ENCODE measurements around the gene LRMDA.

The LRMDA gene

DNA sequence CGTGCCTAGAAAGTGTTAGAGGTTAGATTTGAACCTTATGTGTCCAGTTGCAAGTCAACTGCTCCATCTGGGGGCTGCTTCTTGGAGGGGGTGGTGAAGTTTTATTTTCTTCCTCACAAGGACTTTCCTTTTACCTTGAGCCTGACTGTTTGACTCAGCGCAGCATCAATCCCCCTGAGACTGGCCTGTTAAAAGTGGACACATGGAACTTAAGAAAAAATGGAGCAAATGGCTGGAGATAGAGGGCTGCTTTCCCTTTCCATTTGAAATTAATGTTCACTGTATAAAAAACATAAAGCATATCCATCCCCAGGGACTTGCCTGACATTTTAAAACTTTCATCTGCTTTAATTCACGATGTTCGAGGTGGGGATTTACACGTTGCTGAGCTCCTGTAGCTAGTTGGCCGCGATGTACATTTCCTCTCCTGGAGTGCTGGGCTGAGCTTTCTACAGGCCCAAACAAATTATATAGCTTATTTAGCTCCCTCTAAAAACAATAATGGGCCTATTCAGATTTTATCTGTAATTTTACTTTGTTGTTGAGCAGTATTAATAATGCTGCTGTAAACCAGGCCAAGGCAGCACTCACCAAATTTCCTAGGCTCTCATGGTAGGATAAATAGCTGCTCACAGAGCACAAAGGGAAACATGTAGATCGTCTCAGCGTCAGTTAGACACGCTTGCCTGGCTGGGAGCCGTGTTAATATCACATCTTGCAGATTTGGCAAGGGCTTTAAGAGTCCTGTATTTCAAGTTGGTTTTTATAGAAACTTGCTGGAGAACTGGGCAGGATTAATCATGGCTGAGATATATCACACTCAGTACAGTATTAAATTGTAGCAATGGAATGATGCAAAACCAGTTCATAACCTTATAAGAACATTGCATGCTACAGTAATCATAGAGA lies 251.5 kb downstream of the LRMDA start:
- no peaks in the 10 kb centered on the region for H3K27me3 ChIP-seq (ENCODE audit: insufficient read depth, low read length)
- H3K4me1 ChIP-seq (ENCODE audit: insufficient read depth, low read length), result no peaks in the 10 kb centered on the region
- H3K27ac ChIP-seq (ENCODE audit: low read length), result no peak overlapping the region
- H3K9me3 ChIP-seq (ENCODE audit: insufficient read depth, low read depth, low read length), result no peaks in the 10 kb centered on the region; the same call in 1 of the 2 replicates
- no peak overlapping the region for H3K9ac ChIP-seq (ENCODE audit: low read depth, low read length)
- no peak overlapping the region for H3K4me3 ChIP-seq (ENCODE audit: low read length)
- no peaks in the 10 kb centered on the region for H3K36me3 ChIP-seq (ENCODE audit: insufficient read depth, low read depth, low read length)

DNA sequence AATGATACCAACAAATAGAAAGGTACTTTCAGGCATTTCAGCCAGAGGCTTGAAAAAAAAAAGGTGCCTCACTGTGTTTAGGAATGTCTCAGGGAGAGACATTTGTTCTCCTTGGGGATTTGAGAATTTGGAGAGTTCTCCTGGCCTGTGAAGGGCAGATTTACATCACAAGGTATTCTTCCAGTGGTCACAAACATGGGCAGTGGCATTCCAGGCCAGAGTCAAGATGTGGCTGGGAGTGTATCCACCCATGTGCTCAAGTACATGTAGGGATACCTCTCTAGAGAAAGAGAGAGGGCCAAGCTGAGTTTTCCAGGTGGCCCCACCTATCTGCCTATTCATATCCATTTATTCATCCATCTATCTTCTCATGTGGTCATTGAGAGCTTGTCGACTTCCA lies 253.8 kb downstream of the LRMDA start:
- Histone ChIP-seq H3K36me3 (ENCODE audit: insufficient read depth, low read depth, low read length) (no peaks in the 10 kb centered on the region), H3K27ac (ENCODE audit: low read length) (no peak overlapping the region), H3K9ac (ENCODE audit: low read depth, low read length) (no peak overlapping the region), H3K4me1 (ENCODE audit: insufficient read depth, low read length) (no peaks in the 10 kb centered on the region), H3K9me3 (ENCODE audit: insufficient read depth, low read depth, low read length) (no peaks in the 10 kb centered on the region; the same call in 1 of the 2 replicates), H3K4me3 (ENCODE audit: low read length) (no peak overlapping the region), H3K27me3 (ENCODE audit: insufficient read depth, low read length) (no peaks in the 10 kb centered on the region)

DNA sequence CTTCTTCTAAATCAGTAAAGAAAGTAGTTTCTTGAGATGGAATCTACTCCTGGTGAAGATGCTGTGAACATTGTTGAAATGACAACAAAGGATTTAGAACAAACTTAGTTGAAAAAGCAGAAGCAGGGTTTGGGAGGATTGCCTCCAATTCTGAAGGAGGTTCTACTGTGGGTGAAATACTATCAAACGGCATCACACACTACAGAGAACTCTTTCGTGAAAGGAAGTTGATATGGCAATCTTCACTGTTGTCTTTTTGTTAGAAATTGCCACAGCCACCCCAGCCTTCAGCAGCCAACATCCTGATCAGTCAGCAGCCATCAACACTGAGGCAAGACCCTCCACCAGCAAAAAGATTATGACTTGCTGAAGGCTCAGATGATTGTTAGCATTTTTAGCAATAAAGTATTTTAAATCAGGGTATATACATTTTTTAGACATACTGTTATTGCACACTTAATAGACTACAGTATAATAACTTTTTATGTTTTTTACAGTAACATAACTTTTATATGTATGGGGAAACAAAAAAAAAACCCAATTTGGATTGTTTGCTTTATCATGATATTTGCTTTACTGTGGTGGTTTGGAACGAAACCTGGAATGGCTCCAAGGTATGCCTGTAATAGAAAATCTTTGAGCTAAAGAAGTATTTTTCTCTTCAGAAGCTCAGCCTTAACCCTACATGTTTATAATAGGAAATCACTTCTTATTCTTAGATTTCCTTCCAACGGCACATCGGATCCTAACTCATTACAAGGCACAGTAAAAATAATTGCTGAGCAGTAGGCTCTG lies 257.3 kb downstream of the LRMDA start:
- Histone ChIP-seq H3K27me3 (ENCODE audit: insufficient read depth, low read length) (no peaks in the 10 kb centered on the region), H3K4me1 (ENCODE audit: insufficient read depth, low read length) (no peaks in the 10 kb centered on the region), H3K9ac (ENCODE audit: low read depth, low read length) (no peak overlapping the region), H3K9me3 (ENCODE audit: insufficient read depth, low read depth, low read length) (no peaks in the 10 kb centered on the region; the same call in 1 of the 2 replicates), H3K36me3 (ENCODE audit: insufficient read depth, low read depth, low read length) (no peaks in the 10 kb centered on the region), H3K27ac (ENCODE audit: low read length) (no peak overlapping the region), H3K4me3 (ENCODE audit: low read length) (no peak overlapping the region)

DNA sequence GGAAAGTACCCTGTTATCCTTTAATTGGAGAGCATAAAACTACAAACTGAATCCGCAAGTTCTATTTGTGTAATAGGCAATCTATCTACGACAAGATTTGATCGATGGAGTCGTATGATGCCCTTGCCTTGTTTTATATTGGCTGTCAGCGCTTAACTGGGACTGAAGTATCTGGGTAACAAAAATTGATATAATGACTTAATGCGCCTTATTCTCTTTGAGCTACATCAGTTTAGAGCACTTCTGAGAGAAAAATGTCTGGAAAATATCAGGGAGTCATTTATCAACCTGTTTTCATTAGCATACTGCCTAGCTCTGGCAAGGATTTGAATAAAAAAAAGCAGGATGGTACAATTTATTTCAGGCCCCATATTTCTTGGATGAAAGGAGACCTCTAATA lies 262.1 kb downstream of the LRMDA start:
- H3K9me3 ChIP-seq (ENCODE audit: insufficient read depth, low read depth, low read length), result no peaks in the 10 kb centered on the region
- H3K4me1 ChIP-seq (ENCODE audit: insufficient read depth, low read length), result no peaks in the 10 kb centered on the region
- no peaks in the 10 kb centered on the region for H3K36me3 ChIP-seq (ENCODE audit: insufficient read depth, low read depth, low read length)
- H3K27ac ChIP-seq (ENCODE audit: low read length), result no peak overlapping the region
- no peak overlapping the region for H3K4me3 ChIP-seq (ENCODE audit: low read length)
- H3K27me3 ChIP-seq (ENCODE audit: insufficient read depth, low read length), result no peaks in the 10 kb centered on the region
- H3K9ac ChIP-seq (ENCODE audit: low read depth, low read length), result no peak overlapping the region

DNA sequence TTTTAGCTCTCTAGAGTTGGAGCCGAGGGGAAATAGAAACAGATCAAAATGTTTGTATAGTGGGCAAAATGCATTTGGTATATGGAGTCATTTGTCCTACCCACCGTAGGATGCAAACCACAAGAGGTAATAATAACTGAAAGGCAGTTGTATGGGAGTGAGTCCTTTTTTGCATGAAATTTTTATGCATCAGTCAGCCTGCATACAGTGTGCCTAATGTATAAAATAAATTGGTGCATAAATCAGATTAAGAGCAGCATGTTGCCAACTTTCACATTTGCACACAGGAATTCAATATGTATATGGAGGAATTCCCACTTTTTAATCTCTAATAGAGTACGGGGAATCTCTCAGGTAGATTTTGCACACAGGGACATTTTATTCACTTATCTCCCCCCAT lies 262.8 kb downstream of the LRMDA start:
- Histone ChIP-seq H3K9me3 (ENCODE audit: insufficient read depth, low read depth, low read length) (no peaks in the 10 kb centered on the region), H3K4me1 (ENCODE audit: insufficient read depth, low read length) (no peaks in the 10 kb centered on the region), H3K4me3 (ENCODE audit: low read length) (no peak overlapping the region), H3K36me3 (ENCODE audit: insufficient read depth, low read depth, low read length) (no peaks in the 10 kb centered on the region), H3K9ac (ENCODE audit: low read depth, low read length) (no peak overlapping the region), H3K27ac (ENCODE audit: low read length) (no peak overlapping the region), H3K27me3 (ENCODE audit: insufficient read depth, low read length) (no peaks in the 10 kb centered on the region)

DNA sequence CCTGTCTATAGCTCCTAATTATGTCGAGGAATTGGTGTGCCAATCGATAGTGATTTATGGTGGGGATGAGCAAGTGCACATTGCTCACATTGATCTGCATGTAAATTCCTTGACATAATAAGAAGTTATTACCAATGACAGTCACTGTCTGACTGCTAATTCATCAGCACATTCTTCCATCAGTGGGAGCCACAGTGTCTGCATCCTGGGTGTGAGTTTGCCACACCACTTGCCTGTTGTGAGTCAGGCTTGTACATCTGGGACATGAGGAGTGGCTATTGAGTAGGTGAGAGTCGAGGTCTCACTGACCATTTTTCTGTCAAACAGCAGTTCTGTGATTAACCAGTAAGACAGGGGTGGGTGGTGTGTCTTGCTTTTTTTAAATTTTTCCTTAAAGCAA lies 263.4 kb downstream of the LRMDA start:
- H3K9ac ChIP-seq (ENCODE audit: low read depth, low read length), result no peak overlapping the region
- no peaks in the 10 kb centered on the region for H3K4me1 ChIP-seq (ENCODE audit: insufficient read depth, low read length)
- H3K4me3 ChIP-seq (ENCODE audit: low read length), result no peak overlapping the region
- no peaks in the 10 kb centered on the region for H3K27me3 ChIP-seq (ENCODE audit: insufficient read depth, low read length)
- no peak overlapping the region for H3K27ac ChIP-seq (ENCODE audit: low read length)
- no peaks in the 10 kb centered on the region for H3K9me3 ChIP-seq (ENCODE audit: insufficient read depth, low read depth, low read length)
- no peaks in the 10 kb centered on the region for H3K36me3 ChIP-seq (ENCODE audit: insufficient read depth, low read depth, low read length)

DNA sequence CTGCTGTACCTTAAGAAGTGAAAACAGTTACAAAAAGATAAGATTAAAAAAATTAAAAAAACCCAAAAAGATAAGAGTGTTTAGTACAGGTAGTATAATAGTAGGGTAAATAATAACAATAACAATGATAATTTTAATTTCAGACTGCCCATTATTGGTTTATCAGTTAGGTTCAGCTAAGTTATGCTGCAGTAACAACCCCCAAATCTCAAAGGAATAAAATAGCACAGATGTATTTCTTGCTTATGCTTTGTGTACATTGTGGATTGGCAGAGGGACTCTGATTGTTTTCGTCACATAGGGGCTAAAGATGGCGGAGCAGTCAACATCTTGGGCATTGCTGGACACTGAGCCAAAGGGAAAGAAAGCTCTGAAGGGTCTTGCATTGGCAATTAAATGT lies 264.6 kb downstream of the LRMDA start:
- Histone ChIP-seq H3K4me1 (ENCODE audit: insufficient read depth, low read length) (no peaks in the 10 kb centered on the region), H3K27ac (ENCODE audit: low read length) (no peak overlapping the region), H3K36me3 (ENCODE audit: insufficient read depth, low read depth, low read length) (no peaks in the 10 kb centered on the region), H3K4me3 (ENCODE audit: low read length) (no peak overlapping the region), H3K9me3 (ENCODE audit: insufficient read depth, low read depth, low read length) (no peaks in the 10 kb centered on the region), H3K9ac (ENCODE audit: low read depth, low read length) (no peak overlapping the region), H3K27me3 (ENCODE audit: insufficient read depth, low read length) (no peaks in the 10 kb centered on the region)

DNA sequence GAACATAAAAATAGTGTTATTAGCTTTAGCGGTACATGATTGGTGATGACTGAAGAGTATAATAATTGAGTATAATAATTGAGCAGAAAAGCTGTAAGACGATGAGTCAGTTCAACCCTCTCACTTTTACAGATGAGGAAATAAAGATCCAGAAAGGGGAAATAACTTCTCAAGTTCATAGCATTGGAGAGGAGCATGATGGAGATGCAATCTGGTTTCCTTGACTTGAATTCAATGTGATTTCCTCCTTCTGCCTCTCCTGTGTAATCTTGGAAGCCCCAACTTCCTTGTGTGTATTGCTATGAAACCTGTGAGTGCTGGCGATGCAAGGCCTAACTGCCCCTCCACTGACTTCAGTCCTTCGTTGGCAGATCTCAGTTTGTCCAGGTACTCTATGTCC lies 265.1 kb downstream of the LRMDA start:
- Histone ChIP-seq H3K27ac (ENCODE audit: low read length) (no peak overlapping the region), H3K36me3 (ENCODE audit: insufficient read depth, low read depth, low read length) (no peaks in the 10 kb centered on the region), H3K9ac (ENCODE audit: low read depth, low read length) (no peak overlapping the region), H3K4me1 (ENCODE audit: insufficient read depth, low read length) (no peaks in the 10 kb centered on the region), H3K4me3 (ENCODE audit: low read length) (no peak overlapping the region), H3K27me3 (ENCODE audit: insufficient read depth, low read length) (no peaks in the 10 kb centered on the region), H3K9me3 (ENCODE audit: insufficient read depth, low read depth, low read length) (no peaks in the 10 kb centered on the region)

DNA sequence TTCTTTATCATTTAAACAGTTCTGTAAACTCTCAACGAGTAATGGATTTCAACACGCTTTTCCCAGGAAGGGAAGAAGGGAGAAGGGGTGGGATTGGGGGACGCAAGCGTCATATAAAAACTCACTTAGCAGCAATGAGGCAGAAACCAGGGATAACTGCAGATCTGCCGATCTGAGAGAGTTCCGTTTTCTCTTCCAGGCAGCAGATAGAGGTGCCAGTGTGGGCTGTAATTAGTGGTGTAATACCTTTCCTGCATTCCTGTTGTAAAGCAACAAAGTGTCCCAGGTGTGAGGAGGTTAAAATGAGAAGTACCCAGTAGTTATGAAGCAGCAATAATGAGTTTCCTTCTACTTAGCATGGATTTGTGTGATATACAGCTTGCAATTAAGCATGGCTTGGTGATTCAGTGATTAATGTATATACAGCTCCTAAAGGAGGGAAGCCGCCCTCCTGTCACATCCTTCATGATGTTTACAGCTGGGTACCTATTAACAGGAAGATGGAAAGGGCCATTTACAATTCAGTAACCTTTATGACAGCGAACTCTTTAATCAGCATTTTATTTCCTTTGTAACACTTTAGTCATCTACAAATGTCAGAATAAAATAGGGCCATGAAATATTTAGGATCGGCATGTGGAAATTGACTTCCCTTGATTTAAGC lies 271.9 kb downstream of the LRMDA start:
- Histone ChIP-seq H3K4me1 (ENCODE audit: insufficient read depth, low read length) (peaks cover 12% of the 10 kb centered on the region; the same call in 1 of the 2 replicates), H3K36me3 (ENCODE audit: insufficient read depth, low read depth, low read length) (no peaks in the 10 kb centered on the region), H3K27ac (ENCODE audit: low read length) (no peak overlapping the region), H3K9ac (ENCODE audit: low read depth, low read length) (no peak overlapping the region), H3K27me3 (ENCODE audit: insufficient read depth, low read length) (no peaks in the 10 kb centered on the region), H3K9me3 (ENCODE audit: insufficient read depth, low read depth, low read length) (no peaks in the 10 kb centered on the region), H3K4me3 (ENCODE audit: low read length) (no peak overlapping the region)

DNA sequence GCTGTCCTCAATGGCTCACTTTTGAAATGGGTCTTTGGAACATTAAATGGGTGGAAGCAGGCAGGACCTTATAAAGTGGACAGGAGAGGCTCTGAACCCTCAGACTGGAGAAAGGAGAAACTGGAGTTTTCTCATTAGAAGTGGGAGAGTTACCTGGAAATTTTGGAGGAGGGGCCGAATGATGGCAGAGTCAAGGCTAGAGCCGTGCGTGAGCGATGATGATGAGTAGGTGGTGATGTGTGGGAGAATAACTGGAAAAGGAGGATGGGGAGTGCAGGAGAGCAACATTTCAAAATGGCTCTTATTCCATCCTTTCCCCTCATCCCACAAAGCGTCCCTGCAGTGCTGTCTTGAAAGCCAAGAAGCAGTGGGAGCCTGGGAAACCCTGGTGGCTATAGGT lies 274.0 kb downstream of the LRMDA start:
- Histone ChIP-seq H3K9me3 (ENCODE audit: insufficient read depth, low read depth, low read length) (no peaks in the 10 kb centered on the region), H3K4me1 (ENCODE audit: insufficient read depth, low read length) (peaks cover 24% of the 10 kb centered on the region; the same call in 1 of the 2 replicates), H3K27ac (ENCODE audit: low read length) (no peak overlapping the region), H3K36me3 (ENCODE audit: insufficient read depth, low read depth, low read length) (no peaks in the 10 kb centered on the region), H3K9ac (ENCODE audit: low read depth, low read length) (no peak overlapping the region), H3K4me3 (ENCODE audit: low read length) (no peak overlapping the region), H3K27me3 (ENCODE audit: insufficient read depth, low read length) (no peaks in the 10 kb centered on the region)

DNA sequence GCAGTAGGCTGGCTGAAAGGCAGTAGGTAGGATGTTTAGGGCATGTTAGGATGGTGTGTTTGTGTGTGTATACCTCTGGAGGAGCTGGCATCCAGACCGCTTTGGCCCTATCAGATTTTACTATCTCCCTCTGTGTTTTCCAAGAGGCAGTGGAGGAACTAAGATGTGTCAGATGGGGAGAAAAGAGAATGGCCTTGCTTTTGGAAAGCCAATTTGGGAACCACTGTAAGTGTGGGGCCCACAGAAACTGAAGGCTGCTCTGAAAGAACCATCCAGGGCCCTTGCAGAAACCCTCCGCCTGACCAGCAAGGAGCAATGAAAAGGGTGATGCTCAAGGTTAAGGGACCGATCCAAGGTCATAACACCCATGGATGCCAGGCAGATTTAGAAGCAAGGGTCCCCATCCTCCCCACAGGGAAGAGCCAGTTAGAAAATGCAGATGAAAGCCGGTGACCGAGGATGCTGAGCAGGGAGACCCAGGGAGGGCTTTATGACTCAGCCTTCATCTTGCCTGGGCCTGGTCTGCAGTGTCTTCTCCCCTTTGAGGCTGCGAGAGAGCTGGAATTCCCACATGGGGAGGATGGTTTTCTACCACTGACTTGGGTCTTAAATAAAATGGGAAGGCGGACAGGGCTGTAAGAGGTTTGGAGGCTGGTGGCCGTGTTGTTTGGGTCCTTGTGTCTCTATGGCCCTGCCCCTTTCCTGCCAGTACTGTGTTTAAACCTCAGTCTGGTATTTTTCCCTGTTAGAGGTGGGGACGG lies 275.8 kb downstream of the LRMDA start:
- no peaks in the 10 kb centered on the region for H3K9me3 ChIP-seq (ENCODE audit: insufficient read depth, low read depth, low read length)
- peaks cover 24% of the 10 kb centered on the region; the same call in 1 of the 2 replicates for H3K4me1 ChIP-seq (ENCODE audit: insufficient read depth, low read length)

More for the DNA sequence above, 275.8 kb downstream of the LRMDA start:
- no peak overlapping the region for H3K4me3 ChIP-seq (ENCODE audit: low read length)
- no peaks in the 10 kb centered on the region for H3K27me3 ChIP-seq (ENCODE audit: insufficient read depth, low read length)
- no peak overlapping the region for H3K27ac ChIP-seq (ENCODE audit: low read length)
- H3K9ac ChIP-seq (ENCODE audit: low read depth, low read length), result no peak overlapping the region
- no peaks in the 10 kb centered on the region for H3K36me3 ChIP-seq (ENCODE audit: insufficient read depth, low read depth, low read length)

All from iPS-20b (cell line).